ENCODE results near the gene COMMD4. TPM values are rescaled to one million over a fixed set of nuclear protein-coding genes. Genes with fewer than 3 reads are reported as not detected.

The COMMD4 gene
- total and polyA plus RNA-seq, 12 donors = 29.0 to 74.3 (median 39.4) TPM

- ATAC-seq = no peak
- no peak for DNase-seq
- Histone ChIP-seq H3K36me3 (peaks cover 0 to 100% (median 69%) of the 10 kb centered on the region in 9 donors), H3K9me3 (no peaks in the 10 kb centered on the region), H3K27me3 (no peaks in the 10 kb centered on the region), H3K4me3 (no peak overlapping the region), H3K4me1 (no peaks in the 10 kb centered on the region), H3K27ac (no peak overlapping the region)
- intact Hi-C loops (cut with DNase I) = loop anchor here in 1 of 10 donors (10.0 kb wide), 1 partner anchor 263 kb away; the partner anchor contains the start of gene SNUPN
- TF ChIP-seq CTCF (IDR thresholded peaks at IDR 0.05) = no peak
- 95 to 96% methylated on average over 10 of the region's 10 CpGs for WGBS, 2 donors
These were observed 25.6 kb downstream of the COMMD4 start for GRCh38 chr15:75361361-75361988.

- DNase-seq (no peak), ATAC-seq (peak in 1 of 8 donors; percentile 4)
- 91 to 92% methylated on average over 13 of the region's 13 CpGs for WGBS, 2 donors
- intact Hi-C loops (cut with DNase I) = loop anchor here in 1 of 10 donors (10.0 kb wide), 1 partner anchor 263 kb away; the partner anchor contains the start of gene SNUPN
- Histone ChIP-seq H3K27ac (no peak overlapping the region), H3K4me3 (no peak overlapping the region), H3K4me1 (peaks cover 0 to 5% (median 3%) of the 10 kb centered on the region in 9 donors), H3K27me3 (no peaks in the 10 kb centered on the region), H3K36me3 (peaks cover 0 to 100% (median 74%) of the 10 kb centered on the region in 9 donors), H3K9me3 (no peaks in the 10 kb centered on the region)
- TF ChIP-seq CTCF (IDR thresholded peaks at IDR 0.05) = no peak
These were observed 26.3 kb downstream of the COMMD4 start for GRCh38 chr15:75361989-75362641.

- peaks cover 0 to 11% (median 9%) of the 10 kb centered on the region in 9 donors for H3K4me1 ChIP-seq
- no peak for TF ChIP-seq CTCF (IDR thresholded peaks at IDR 0.05)
- no peak overlapping the region for H3K27ac ChIP-seq
- ATAC-seq = no peak
- H3K36me3 ChIP-seq = peaks cover 0 to 99% (median 73%) of the 10 kb centered on the region in 9 donors
- DNase-seq = no peak
- no peak overlapping the region for H3K4me3 ChIP-seq
- intact Hi-C loops (cut with DNase I) = loop anchor here in 1 of 10 donors (10.0 kb wide), 1 partner anchor 262 kb away; the partner anchor contains the start of gene SNUPN
- 81 to 82% methylated on average over 7 of the region's 7 CpGs for WGBS, 2 donors
- no peaks in the 10 kb centered on the region for H3K27me3 ChIP-seq
- no peaks in the 10 kb centered on the region for H3K9me3 ChIP-seq
These were observed 26.9 kb downstream of the COMMD4 start for GRCh38 chr15:75362642-75363249.

- Histone ChIP-seq H3K9me3 (no peaks in the 10 kb centered on the region), H3K4me1 (peaks cover 0 to 14% (median 10%) of the 10 kb centered on the region in 9 donors), H3K4me3 (no peak overlapping the region), H3K27ac (no peak overlapping the region), H3K36me3 (peaks cover 0 to 88% (median 65%) of the 10 kb centered on the region in 9 donors), H3K27me3 (no peaks in the 10 kb centered on the region)
- WGBS, 2 donors = 93 to 95% methylated on average over 9 of the region's 9 CpGs
- TF ChIP-seq CTCF (IDR thresholded peaks at IDR 0.05) = no peak
- intact Hi-C loops (cut with DNase I) = loop anchor here in 1 of 10 donors (10.0 kb wide), 1 partner anchor 261 kb away; the partner anchor contains the start of gene SNUPN
- DNase-seq (no peak), ATAC-seq (no peak)
These were observed 27.9 kb downstream of the COMMD4 start for GRCh38 chr15:75363786-75364185.

Measured in heart right ventricle (tissue), 16 donors.